GM23338 (cell line): ENCODE measurements around the gene POLR1C.

Source experiments
- EZH2 ChIP-seq: fragments of 200-600 bp; sonication (generic); IDR thresholded peaks from one replicate; pipeline ENCODE4 v1.8.0; 2017; ENCODE audit warnings: antibody characterized with exemption, mild to moderate bottlenecking, low read depth; ENCODE audit not compliant: unreplicated experiment
- TF ChIP-seq, protein P1 (sequence below), 2 experiments: fragments of 200-600 bp in 1 of 2; sonication (generic) in 1 of 2; conservative IDR thresholded peaks; 2 replicates each; pipeline versions ENCODE4 v1.5.1 to v1.6.1; 2016 to 2017; ENCODE audit warnings: antibody characterized with exemption in 2 of 2, low read depth in 2 of 2, mild to moderate bottlenecking in 2 of 2, moderate library complexity in 1 of 2

DNA sequence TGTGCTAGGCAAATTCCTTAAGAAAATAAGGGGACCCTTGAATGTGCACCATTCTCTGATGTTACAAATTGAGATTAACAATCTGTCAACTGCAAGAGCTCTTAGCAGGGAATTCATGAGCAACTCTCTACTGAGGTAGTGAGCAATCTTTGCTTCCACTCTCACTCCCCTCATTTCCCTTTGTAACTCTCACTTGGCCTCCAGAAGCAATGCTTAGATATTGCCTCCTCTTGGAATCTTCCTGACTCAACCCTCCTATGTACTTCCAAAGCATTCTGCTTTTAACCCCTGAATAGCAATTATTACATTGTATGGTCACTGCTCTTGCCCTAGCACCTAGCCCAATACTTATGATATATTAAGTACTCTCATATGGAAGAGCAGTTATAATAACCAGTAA, 42.4 kb downstream of the POLR1C start:
- no peak for TF ChIP-seq EZH2
- TF ChIP-seq, protein P1, sequence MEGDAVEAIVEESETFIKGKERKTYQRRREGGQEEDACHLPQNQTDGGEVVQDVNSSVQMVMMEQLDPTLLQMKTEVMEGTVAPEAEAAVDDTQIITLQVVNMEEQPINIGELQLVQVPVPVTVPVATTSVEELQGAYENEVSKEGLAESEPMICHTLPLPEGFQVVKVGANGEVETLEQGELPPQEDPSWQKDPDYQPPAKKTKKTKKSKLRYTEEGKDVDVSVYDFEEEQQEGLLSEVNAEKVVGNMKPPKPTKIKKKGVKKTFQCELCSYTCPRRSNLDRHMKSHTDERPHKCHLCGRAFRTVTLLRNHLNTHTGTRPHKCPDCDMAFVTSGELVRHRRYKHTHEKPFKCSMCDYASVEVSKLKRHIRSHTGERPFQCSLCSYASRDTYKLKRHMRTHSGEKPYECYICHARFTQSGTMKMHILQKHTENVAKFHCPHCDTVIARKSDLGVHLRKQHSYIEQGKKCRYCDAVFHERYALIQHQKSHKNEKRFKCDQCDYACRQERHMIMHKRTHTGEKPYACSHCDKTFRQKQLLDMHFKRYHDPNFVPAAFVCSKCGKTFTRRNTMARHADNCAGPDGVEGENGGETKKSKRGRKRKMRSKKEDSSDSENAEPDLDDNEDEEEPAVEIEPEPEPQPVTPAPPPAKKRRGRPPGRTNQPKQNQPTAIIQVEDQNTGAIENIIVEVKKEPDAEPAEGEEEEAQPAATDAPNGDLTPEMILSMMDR (conservative IDR thresholded peaks at IDR 0.05; ENCODE audit: low read depth in 2 of 2): no peak
